ENCODE results near the gene BIRC3. TPM values are rescaled to one million over a fixed set of nuclear protein-coding genes. Genes with fewer than 3 reads are reported as not detected.

The BIRC3 gene
- total RNA-seq, 1 experiment from 2014 or later: 4.8 TPM

- Histone ChIP-seq H3K27ac (no peak overlapping the region), H2AFZ (no peak overlapping the region), H3K4me2 (no peak overlapping the region), H3K79me2 (ENCODE audit: low read depth) (no peaks in the 10 kb centered on the region), H4K20me1 (ENCODE audit: insufficient read depth) (no peaks in the 10 kb centered on the region), H3K4me3 (no peak overlapping the region), H3K4me1 (replicated peaks; ENCODE audit: insufficient read depth) (peaks cover 25% of the 10 kb centered on the region), H3K9me3 (ENCODE audit: insufficient read depth, low read depth) (peaks cover 19% of the 10 kb centered on the region; the same call in 1 of the 2 replicates), H3K9me2 (ENCODE audit: insufficient read depth) (no peaks in the 10 kb centered on the region), H3F3A (ENCODE audit: insufficient read depth, low read depth) (peaks cover 21% of the 10 kb centered on the region), H3K36me3 (ENCODE audit: low read depth) (no peaks in the 10 kb centered on the region), H3K27me3 (ENCODE audit: insufficient read depth, low read depth) (no peaks in the 10 kb centered on the region)
- CTCF ChIA-PET: no interaction called here
- POLR2A ChIA-PET (ENCODE audit: unreplicated experiment): no interaction called here
- DNase-seq: no peak
- no TSS peak for BruUV-seq (replicated peaks)
- intact Hi-C loops (cut with micrococcal nuclease; ENCODE audit: unreplicated experiment): no loop called here
- no peak for TF ChIP-seq EZH2 (IDR thresholded peaks at IDR 0.05; ENCODE audit: low read depth)
- no peak for TF ChIP-seq CTCF (conservative IDR thresholded peaks at IDR 0.05)
Measured at GRCh38 chr11:102302241-102302640, 15.0 kb upstream of the BIRC3 start.

- no peak overlapping the region for H3K4me2 ChIP-seq
- ChIA-PET CTCF (no interaction called here), POLR2A (ENCODE audit: unreplicated experiment) (no interaction called here)
- peaks cover 32% of the 10 kb centered on the region for H3F3A ChIP-seq (ENCODE audit: insufficient read depth, low read depth)
- no peak overlapping the region for H2AFZ ChIP-seq
- peaks cover 19% of the 10 kb centered on the region; the same call in 1 of the 2 replicates for H3K9me3 ChIP-seq (ENCODE audit: insufficient read depth, low read depth)
- H3K36me3 ChIP-seq (ENCODE audit: low read depth): no peaks in the 10 kb centered on the region
- H3K27ac ChIP-seq: no peak overlapping the region
- H3K9me2 ChIP-seq (ENCODE audit: insufficient read depth): no peaks in the 10 kb centered on the region; the same call in 1 of the 2 replicates
- TF ChIP-seq CTCF (conservative IDR thresholded peaks at IDR 0.05) (no peak), EZH2 (IDR thresholded peaks at IDR 0.05; ENCODE audit: low read depth) (no peak)
- no peak for DNase-seq
- H3K79me2 ChIP-seq (ENCODE audit: low read depth): no peaks in the 10 kb centered on the region
- intact Hi-C loops (cut with micrococcal nuclease; ENCODE audit: unreplicated experiment): loop anchor here (5.0 kb wide), 2 partner anchors 43 to 148 kb away; partner anchors contain the start of genes BIRC2 and TMEM123
- H4K20me1 ChIP-seq (ENCODE audit: insufficient read depth): no peaks in the 10 kb centered on the region
- no TSS peak for BruUV-seq (replicated peaks)
- peaks cover 37% of the 10 kb centered on the region for H3K4me1 ChIP-seq (replicated peaks; ENCODE audit: insufficient read depth)
- H3K27me3 ChIP-seq (ENCODE audit: insufficient read depth, low read depth): no peaks in the 10 kb centered on the region
- H3K4me3 ChIP-seq: no peak overlapping the region
Measured at GRCh38 chr11:102304686-102305085, 12.6 kb upstream of the BIRC3 start.

GRCh38 chr11:102305352-102306047 lies 11.8 kb upstream of the BIRC3 start:
- peak overlapping the region; percentile 33; the same call in 1 of the 2 replicates for H3K4me3 ChIP-seq
- H3K36me3 ChIP-seq (ENCODE audit: low read depth): no peaks in the 10 kb centered on the region
- peaks cover 19% of the 10 kb centered on the region; the same call in 1 of the 2 replicates for H3K9me3 ChIP-seq (ENCODE audit: insufficient read depth, low read depth)
- peak overlapping the region; percentile 79 for H2AFZ ChIP-seq
- CTCF ChIA-PET: interaction anchor here (0.6 to 1.8 kb wide), 5 partner anchors 10 to 194 kb away, joined by 3 to 11 read pairs (median 6); no protein-coding TSS in a partner anchor
- peak overlapping the region; percentile 80 for H3K4me2 ChIP-seq
- TSS peak; percentile 79 for BruUV-seq (replicated peaks)
- H3K27me3 ChIP-seq (ENCODE audit: insufficient read depth, low read depth): no peaks in the 10 kb centered on the region
- H3F3A ChIP-seq (ENCODE audit: insufficient read depth, low read depth): peaks cover 32% of the 10 kb centered on the region
- TF ChIP-seq CTCF (conservative IDR thresholded peaks at IDR 0.05) (no peak), EZH2 (IDR thresholded peaks at IDR 0.05; ENCODE audit: low read depth) (no peak)
- peaks cover 37% of the 10 kb centered on the region for H3K4me1 ChIP-seq (replicated peaks; ENCODE audit: insufficient read depth)
- H3K27ac ChIP-seq: peak overlapping the region; percentile 85
- intact Hi-C loops (cut with micrococcal nuclease; ENCODE audit: unreplicated experiment): loop anchor here (5.0 kb wide), 2 partner anchors 42 to 147 kb away; partner anchors contain the start of genes BIRC2 and TMEM123
- no peak for DNase-seq
- POLR2A ChIA-PET (ENCODE audit: unreplicated experiment): no interaction called here
- no peaks in the 10 kb centered on the region for H3K79me2 ChIP-seq (ENCODE audit: low read depth)
- H3K9me2 ChIP-seq (ENCODE audit: insufficient read depth): no peaks in the 10 kb centered on the region; the same call in 1 of the 2 replicates
- no peaks in the 10 kb centered on the region for H4K20me1 ChIP-seq (ENCODE audit: insufficient read depth)
